Fibroblast of mammary gland (primary cell): Measurements from ENCODE around the gene MAFF.

Experiments
- DNase-seq: peaks from one replicate; pipeline ENCODE4 v3.0.0-alpha.2; 2010; ENCODE audit warnings: low read depth
- H3K4me3 ChIP-seq: 2 replicates; pipeline ENCODE4 v1.5.1; 2011; ENCODE audit warnings: low read depth, mild to moderate bottlenecking, low read length, moderate library complexity; ENCODE audit not compliant: control insufficient read depth
- TF ChIP-seq, protein P1 (sequence below): conservative IDR thresholded peaks from 2 replicates; pipeline ENCODE4 v1.5.1; 2011; ENCODE audit warnings: low read depth, low read length, inconsistent platforms; ENCODE audit not compliant: control insufficient read depth, insufficient read depth

Gene MAFF

DNA sequence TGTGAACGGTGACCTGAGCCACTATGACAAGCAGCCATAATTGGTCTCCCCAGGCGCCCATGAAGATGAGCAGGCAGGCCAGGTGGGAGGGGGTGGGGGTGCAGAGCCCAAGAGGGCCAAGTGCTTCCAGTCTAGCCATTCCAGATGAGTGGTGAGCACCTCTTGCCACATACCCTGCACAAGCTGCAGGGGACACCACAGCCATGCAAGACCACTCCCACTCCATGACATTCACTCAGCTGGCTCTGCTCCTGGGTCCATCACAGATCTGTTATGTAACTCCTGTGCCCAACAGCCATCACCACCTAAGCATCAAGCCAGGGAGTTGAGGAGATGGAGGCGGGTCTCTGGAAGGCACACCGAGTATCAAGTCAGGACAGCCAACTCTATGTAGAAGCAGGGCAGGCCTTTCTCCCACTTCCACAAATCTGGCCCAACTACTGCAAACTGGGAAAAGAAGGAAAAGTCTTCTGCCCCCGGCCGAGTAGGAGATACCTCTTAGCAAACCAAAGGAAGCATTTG is 62.6 kb downstream of the MAFF start:
- H3K4me3 ChIP-seq = no peak overlapping the region
- TF ChIP-seq, protein P1, sequence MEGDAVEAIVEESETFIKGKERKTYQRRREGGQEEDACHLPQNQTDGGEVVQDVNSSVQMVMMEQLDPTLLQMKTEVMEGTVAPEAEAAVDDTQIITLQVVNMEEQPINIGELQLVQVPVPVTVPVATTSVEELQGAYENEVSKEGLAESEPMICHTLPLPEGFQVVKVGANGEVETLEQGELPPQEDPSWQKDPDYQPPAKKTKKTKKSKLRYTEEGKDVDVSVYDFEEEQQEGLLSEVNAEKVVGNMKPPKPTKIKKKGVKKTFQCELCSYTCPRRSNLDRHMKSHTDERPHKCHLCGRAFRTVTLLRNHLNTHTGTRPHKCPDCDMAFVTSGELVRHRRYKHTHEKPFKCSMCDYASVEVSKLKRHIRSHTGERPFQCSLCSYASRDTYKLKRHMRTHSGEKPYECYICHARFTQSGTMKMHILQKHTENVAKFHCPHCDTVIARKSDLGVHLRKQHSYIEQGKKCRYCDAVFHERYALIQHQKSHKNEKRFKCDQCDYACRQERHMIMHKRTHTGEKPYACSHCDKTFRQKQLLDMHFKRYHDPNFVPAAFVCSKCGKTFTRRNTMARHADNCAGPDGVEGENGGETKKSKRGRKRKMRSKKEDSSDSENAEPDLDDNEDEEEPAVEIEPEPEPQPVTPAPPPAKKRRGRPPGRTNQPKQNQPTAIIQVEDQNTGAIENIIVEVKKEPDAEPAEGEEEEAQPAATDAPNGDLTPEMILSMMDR = no peak

More for the DNA sequence above, 62.6 kb downstream of the MAFF start:
- DNase-seq = no peak
